OCI-LY7 (cell line): Measurements from ENCODE around the gene RPL10. TPM values are rescaled to one million over a fixed set of nuclear protein-coding genes. Genes with fewer than 3 reads are reported as not detected.

ENCODE experiments used
- BruUV-seq: library from RNA; stranded (reverse); fragments of 400-500 nt; replicated peaks from 2 replicates; lab custom pipeline; 2021; lab: Mats Ljungman, UMichigan
- CTCF ChIA-PET: fragments of 300-600 bp; sonication (Branson Sonifier 250); formaldehyde crosslinking; loops from one replicate; lab custom pipeline; 2022; ENCODE audit warnings: antibody characterized with exemption; ENCODE audit not compliant: unreplicated experiment; lab: Charles Lee
- POLR2A ChIA-PET: fragments of 300-600 bp; sonication (Branson Sonifier 250); formaldehyde crosslinking; loops from one replicate; lab custom pipeline; 2022; ENCODE audit warnings: antibody characterized with exemption; lab: Charles Lee
- DNase-seq: peaks from one replicate; pipeline ENCODE4 v3.0.0-alpha.2; 2015; ENCODE audit warnings: low spot score
- H2AFZ ChIP-seq: fragments of 200-600 bp; sonication (generic), shearing (Covaris generic); 2 replicates; pipeline ENCODE4 v1.6.1; 2014; ENCODE audit warnings: mild to moderate bottlenecking, antibody characterized with exemption, low read length, moderate library complexity
- H3K27ac ChIP-seq: fragments of 200-600 bp; sonication (generic); 2 replicates; pipeline ENCODE4 v1.5.1; 2014; ENCODE audit warnings: mixed run types, low read depth, mild to moderate bottlenecking, moderate library complexity, low read length, inconsistent platforms; ENCODE audit not compliant: poor library complexity, severe bottlenecking
- H3K36me3 ChIP-seq: fragments of 200-600 bp; sonication (generic); 2 replicates; pipeline ENCODE4 v1.6.1; 2014; ENCODE audit warnings: mild to moderate bottlenecking, antibody characterized with exemption, low read length, moderate library complexity, mixed read lengths; ENCODE audit not compliant: insufficient read depth
- H3K4me1 ChIP-seq: fragments of 200-600 bp; sonication (generic); 2 replicates; pipeline ENCODE4 v1.5.1; 2014; ENCODE audit warnings: mild to moderate bottlenecking, low read length; ENCODE audit not compliant: insufficient read depth, poor library complexity, severe bottlenecking
- H3K4me2 ChIP-seq: fragments of 200-600 bp; sonication (generic); 2 replicates; pipeline ENCODE4 v1.6.1; 2014; ENCODE audit warnings: mild to moderate bottlenecking, low read length
- H3K4me3 ChIP-seq: fragments of 200-600 bp; sonication (generic); 2 replicates; pipeline ENCODE4 v1.5.1; 2014; ENCODE audit warnings: mild to moderate bottlenecking, low read depth, low read length; ENCODE audit not compliant: poor library complexity, severe bottlenecking
- H3K79me2 ChIP-seq: fragments of 200-600 bp; sonication (generic); 2 replicates; pipeline ENCODE4 v1.6.1; 2016; ENCODE audit warnings: low read depth, mild to moderate bottlenecking, low read length, moderate library complexity, mixed read lengths; ENCODE audit not compliant: insufficient read depth
- H3K9me2 ChIP-seq: fragments of 200-600 bp; sonication (generic); 2 replicates; pipeline ENCODE4 v1.6.1; 2016; ENCODE audit warnings: mild to moderate bottlenecking, low read length, mixed read lengths; ENCODE audit not compliant: insufficient read depth
- H3K9me3 ChIP-seq: fragments of 200-600 bp; sonication (generic); 2 replicates; pipeline ENCODE4 v1.6.1; 2014; ENCODE audit warnings: mild to moderate bottlenecking, mixed run types, low read length, mixed read lengths
- H4K20me1 ChIP-seq: fragments of 200-600 bp; sonication (generic); 2 replicates; pipeline ENCODE4 v1.6.1; 2014; ENCODE audit warnings: mild to moderate bottlenecking, antibody characterized with exemption, low read length, moderate library complexity, mixed read lengths; ENCODE audit not compliant: insufficient read depth
- EZH2phosphoT487 ChIP-seq: fragments of 200-600 bp; sonication (generic); IDR thresholded peaks from 2 replicates; pipeline ENCODE4 v1.6.1; 2018; ENCODE audit warnings: low read depth, borderline replicate concordance, mild to moderate bottlenecking, mixed run types, antibody characterized with exemption, low read length, moderate library complexity, mixed read lengths
- intact Hi-C: fragments of 100-400 bp; cut with micrococcal nuclease; formaldehyde crosslinking; loops from one replicate; pipeline ENCODE4 v1.10.0; 2022; ENCODE audit not compliant: unreplicated experiment
- total RNA-seq, 2 experiments: library from RNA; depleted of rRNA in 1 of 2; stranded (reverse); fragments of >200 nt in 1 of 2; shearing (Covaris generic) in 1 of 2; gene quantifications; 2 replicates each; pipeline ENCODE4 v1.2.3, GENCODE V29; 2014 to 2022
- TF ChIP-seq, protein P1 (sequence below): fragments of 200-600 bp; sonication (generic); conservative IDR thresholded peaks from 2 replicates; pipeline ENCODE4 v1.5.1; 2014; ENCODE audit warnings: mild to moderate bottlenecking, antibody characterized with exemption, low read length, moderate library complexity, mixed read lengths

Gene RPL10
- total RNA-seq, 2 experiments from 2014 or later, result 2,447 to 4,261 TPM

DNA sequence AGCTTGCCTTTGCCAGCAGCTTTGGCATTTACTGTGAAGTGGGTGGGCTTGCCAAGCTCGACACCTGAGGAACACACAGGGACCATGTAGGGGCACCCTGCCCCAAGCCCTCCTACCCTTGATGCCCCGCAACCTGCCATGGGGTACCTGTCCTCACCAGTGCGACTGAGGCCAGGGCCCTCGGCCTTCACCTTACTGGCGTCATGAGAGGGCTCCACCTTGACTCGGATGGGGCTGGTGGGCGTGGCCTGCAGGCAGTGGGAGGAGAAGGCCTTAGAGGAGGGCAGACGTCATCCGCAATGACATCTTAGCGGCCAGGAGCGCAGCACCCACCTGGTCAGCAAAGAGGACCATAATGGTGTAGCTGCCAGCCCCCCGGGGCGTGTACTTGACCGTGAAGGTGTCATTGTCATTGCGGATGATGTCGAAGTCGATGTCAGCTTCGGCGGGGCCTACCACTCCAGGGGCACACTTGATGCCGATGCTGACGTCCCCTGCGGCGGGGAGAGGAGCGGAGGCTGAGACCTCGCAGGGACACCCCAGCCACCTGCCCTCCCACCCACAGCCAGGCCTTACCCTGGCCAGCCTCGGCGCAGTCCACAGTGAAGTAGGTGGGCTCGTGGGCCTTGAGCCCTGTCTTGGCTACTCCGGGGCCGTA lies 36.0 kb upstream of the RPL10 start:
- CTCF ChIA-PET, result no interaction called here
- Histone ChIP-seq H3K27ac (no peak overlapping the region), H3K79me2 (no peaks in the 10 kb centered on the region), H3K4me1 (no peaks in the 10 kb centered on the region), H3K9me2 (no peaks in the 10 kb centered on the region), H3K36me3 (peaks cover 56% of the 10 kb centered on the region), H3K4me3 (no peak overlapping the region), H4K20me1 (no peaks in the 10 kb centered on the region), H2AFZ (no peak overlapping the region), H3K4me2 (no peak overlapping the region), H3K9me3 (no peaks in the 10 kb centered on the region)
- POLR2A ChIA-PET, result no interaction called here
- DNase-seq, result no peak
- BruUV-seq, result no TSS peak
- TF ChIP-seq, protein P1, sequence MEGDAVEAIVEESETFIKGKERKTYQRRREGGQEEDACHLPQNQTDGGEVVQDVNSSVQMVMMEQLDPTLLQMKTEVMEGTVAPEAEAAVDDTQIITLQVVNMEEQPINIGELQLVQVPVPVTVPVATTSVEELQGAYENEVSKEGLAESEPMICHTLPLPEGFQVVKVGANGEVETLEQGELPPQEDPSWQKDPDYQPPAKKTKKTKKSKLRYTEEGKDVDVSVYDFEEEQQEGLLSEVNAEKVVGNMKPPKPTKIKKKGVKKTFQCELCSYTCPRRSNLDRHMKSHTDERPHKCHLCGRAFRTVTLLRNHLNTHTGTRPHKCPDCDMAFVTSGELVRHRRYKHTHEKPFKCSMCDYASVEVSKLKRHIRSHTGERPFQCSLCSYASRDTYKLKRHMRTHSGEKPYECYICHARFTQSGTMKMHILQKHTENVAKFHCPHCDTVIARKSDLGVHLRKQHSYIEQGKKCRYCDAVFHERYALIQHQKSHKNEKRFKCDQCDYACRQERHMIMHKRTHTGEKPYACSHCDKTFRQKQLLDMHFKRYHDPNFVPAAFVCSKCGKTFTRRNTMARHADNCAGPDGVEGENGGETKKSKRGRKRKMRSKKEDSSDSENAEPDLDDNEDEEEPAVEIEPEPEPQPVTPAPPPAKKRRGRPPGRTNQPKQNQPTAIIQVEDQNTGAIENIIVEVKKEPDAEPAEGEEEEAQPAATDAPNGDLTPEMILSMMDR, result no peak
- no peak for TF ChIP-seq EZH2phosphoT487
- intact Hi-C loops, result no loop called here

DNA sequence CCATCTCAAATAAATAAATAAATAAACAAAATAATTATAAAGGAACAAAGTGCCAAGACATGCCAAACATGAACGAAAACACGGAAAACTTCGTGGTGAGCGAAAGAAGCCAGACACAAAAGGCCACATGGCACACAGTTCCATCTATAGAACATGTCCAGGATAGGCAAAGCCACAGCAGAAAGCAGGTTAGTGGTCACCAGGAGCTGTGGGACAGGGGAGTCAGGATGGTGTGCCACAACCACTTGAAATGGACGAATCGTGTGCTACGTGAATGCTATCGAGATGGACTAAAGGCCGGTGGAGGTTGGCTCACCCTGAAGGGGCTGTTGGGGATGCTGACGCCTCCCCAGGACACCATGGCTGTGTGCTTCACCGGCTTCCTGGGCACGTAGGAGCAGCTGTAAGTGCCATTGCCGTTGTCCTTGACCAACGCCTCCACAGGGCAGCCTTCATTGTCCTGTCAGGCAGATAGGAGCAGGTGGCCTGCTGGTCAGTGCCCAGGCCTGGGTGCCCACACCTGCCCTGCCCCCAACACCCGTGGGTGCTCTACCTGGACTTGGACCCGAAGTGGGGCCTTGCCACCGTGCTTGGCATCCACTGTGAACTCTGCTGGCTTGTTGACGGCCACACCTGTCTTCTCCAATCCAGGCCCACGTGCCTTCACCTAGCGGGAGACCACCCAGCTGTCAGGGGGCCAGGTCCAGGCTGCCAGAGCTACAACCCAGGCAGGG lies 34.3 kb upstream of the RPL10 start:
- ChIA-PET CTCF (no interaction called here), POLR2A (no interaction called here)
- Histone ChIP-seq H3K4me3 (no peak overlapping the region), H3K36me3 (peaks cover 45% of the 10 kb centered on the region), H3K4me2 (no peak overlapping the region), H4K20me1 (no peaks in the 10 kb centered on the region), H3K9me2 (no peaks in the 10 kb centered on the region), H3K79me2 (peaks cover 2% of the 10 kb centered on the region; the same call in 1 of the 2 replicates), H3K27ac (no peak overlapping the region), H3K9me3 (no peaks in the 10 kb centered on the region), H2AFZ (no peak overlapping the region), H3K4me1 (peaks cover 6% of the 10 kb centered on the region)
- BruUV-seq, result no TSS peak
- no peak for DNase-seq
- TF ChIP-seq, protein P1, result no peak
- intact Hi-C loops, result no loop called here

DNA sequence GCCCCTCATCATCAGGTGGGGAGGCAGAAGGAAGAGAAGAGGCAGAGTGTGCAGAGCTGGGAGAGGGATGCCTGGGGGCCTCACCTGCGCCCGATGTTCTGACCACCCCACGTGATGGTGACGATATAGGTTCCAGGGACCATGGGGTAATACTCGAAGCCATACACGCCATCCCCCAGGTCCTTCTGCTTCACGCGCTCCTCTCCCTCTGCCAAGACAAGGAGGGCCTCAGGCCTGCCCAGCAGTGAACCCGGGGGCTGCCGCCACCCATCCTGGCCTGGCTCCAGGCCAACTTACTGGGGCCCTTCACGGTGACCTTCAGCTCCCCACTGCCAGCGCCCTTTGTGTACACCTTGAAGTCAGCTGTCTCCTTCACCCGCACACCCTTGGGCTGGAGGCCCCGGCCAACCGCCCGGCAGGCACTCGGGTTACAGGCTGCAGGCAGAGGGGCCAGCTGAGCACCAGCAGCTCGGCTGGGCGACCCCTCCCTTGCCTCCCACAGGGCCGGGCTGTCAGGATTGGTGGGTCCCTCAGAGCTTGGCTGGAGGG lies 33.1 kb upstream of the RPL10 start:
- ChIA-PET CTCF (no interaction called here), POLR2A (no interaction called here)
- peaks cover 14% of the 10 kb centered on the region; the same call in 1 of the 2 replicates for H3K79me2 ChIP-seq
- H3K27ac ChIP-seq, result no peak overlapping the region
- no peak overlapping the region for H2AFZ ChIP-seq
- H3K4me2 ChIP-seq, result no peak overlapping the region
- no peak overlapping the region for H3K4me3 ChIP-seq
- no peak for DNase-seq
- H4K20me1 ChIP-seq, result 0 out of 2 replicates have a peak, but pooled peaks cover 3% of the 10 kb centered on the region
- H3K9me3 ChIP-seq, result no peaks in the 10 kb centered on the region
- no peak for TF ChIP-seq EZH2phosphoT487
- TF ChIP-seq, protein P1, result no peak
- no peaks in the 10 kb centered on the region for H3K9me2 ChIP-seq
- peaks cover 10% of the 10 kb centered on the region for H3K4me1 ChIP-seq
- BruUV-seq, result no TSS peak
- intact Hi-C loops, result no loop called here
- peaks cover 36% of the 10 kb centered on the region for H3K36me3 ChIP-seq
